Ectodermal cell (in vitro differentiated cells): Measurements from ENCODE around the gene ZNF212.
"Not testable (repeated sequence)": the region's sequence is repeated elsewhere in the genome, so short reads cannot be mapped to it uniquely, and the experiment has no call there.

Source experiments
- H3K27ac ChIP-seq: 2 replicates; pipeline ENCODE4 v1.7.0; 2013; ENCODE audit warnings: mild to moderate bottlenecking, low read depth, low read length; ENCODE audit not compliant: insufficient read depth, poor library complexity, severe bottlenecking
- H3K27me3 ChIP-seq: 2 replicates; pipeline ENCODE4 v1.7.0; 2013; ENCODE audit warnings: mild to moderate bottlenecking, low read length; ENCODE audit not compliant: insufficient read depth, control insufficient read depth, poor library complexity, severe bottlenecking
- H3K36me3 ChIP-seq: one replicate; pipeline ENCODE4 v1.7.0; 2013; ENCODE audit warnings: low read length; ENCODE audit not compliant: control insufficient read depth, insufficient read depth
- H3K4me1 ChIP-seq: one replicate; pipeline ENCODE4 v1.7.0; 2013; ENCODE audit warnings: low read length; ENCODE audit not compliant: control insufficient read depth, insufficient read depth
- H3K4me3 ChIP-seq: 2 replicates; pipeline ENCODE4 v1.7.0; 2013; ENCODE audit warnings: low read depth, low read length, control low read depth; ENCODE audit not compliant: insufficient read depth
- H3K9me3 ChIP-seq: 2 replicates; pipeline ENCODE4 v1.7.0; 2013; ENCODE audit warnings: mild to moderate bottlenecking, low read length, moderate library complexity; ENCODE audit not compliant: control insufficient read depth
- WGBS, 2 experiments: methylation state at CpG; one replicate each; pipeline ENCODE4 v1.1.7; 2013; ENCODE audit warnings: missing lambda C conversion rate in 2 of 2; 5-methylcytosine and 5-hydroxymethylcytosine counted together

Gene ZNF212

GRCh38 chr7:149274424-149274823 is 35.0 kb downstream of the ZNF212 start:
- H3K4me3 ChIP-seq, H3K27ac ChIP-seq, H3K4me1 ChIP-seq, H3K27me3 ChIP-seq, H3K9me3 ChIP-seq: not testable (repeated sequence)
- 95 to 97% methylated on average over 8 of the region's 8 CpGs for WGBS, 2 experiments
- H3K36me3 ChIP-seq = peaks cover 21% of the 10 kb centered on the region

- 95% methylated on average over 9 of the region's 9 CpGs for WGBS, 2 experiments
- Histone ChIP-seq H3K4me3 (no peak overlapping the region), H3K9me3 (no peaks in the 10 kb centered on the region), H3K27ac (no peak overlapping the region), H3K4me1 (no peaks in the 10 kb centered on the region), H3K36me3 (peaks cover 26% of the 10 kb centered on the region), H3K27me3 (no peaks in the 10 kb centered on the region)
These were observed 38.4 kb downstream of the ZNF212 start for GRCh38 chr7:149277871-149278270.

GRCh38 chr7:149278396-149278795 is 38.9 kb downstream of the ZNF212 start:
- no peak overlapping the region for H3K4me3 ChIP-seq
- no peak overlapping the region for H3K27ac ChIP-seq
- H3K9me3 ChIP-seq = no peaks in the 10 kb centered on the region
- WGBS, 2 experiments = 96 to 97% methylated on average over 11 of the region's 11 CpGs
- H3K36me3 ChIP-seq = peaks cover 26% of the 10 kb centered on the region
- H3K4me1 ChIP-seq = no peaks in the 10 kb centered on the region
- no peaks in the 10 kb centered on the region for H3K27me3 ChIP-seq

GRCh38 chr7:149279111-149279743 is 39.8 kb downstream of the ZNF212 start:
- peaks cover 25% of the 10 kb centered on the region for H3K36me3 ChIP-seq
- 93 to 94% methylated on average over 15 of the region's 17 CpGs for WGBS, 2 experiments

GRCh38 chr7:149280151-149280550 is 40.7 kb downstream of the ZNF212 start:
- Histone ChIP-seq H3K36me3 (peaks cover 21% of the 10 kb centered on the region), H3K4me1 (no peaks in the 10 kb centered on the region), H3K9me3 (no peaks in the 10 kb centered on the region), H3K27me3 (peaks cover 6% of the 10 kb centered on the region), H3K4me3 (no peak overlapping the region), H3K27ac (no peak overlapping the region)
- WGBS, 2 experiments = 93 to 94% methylated on average over 5 to 9 of the region's 9 CpGs

More at GRCh38 chr7:149279111-149279743, 39.8 kb downstream of the ZNF212 start:
- Histone ChIP-seq H3K9me3 (no peaks in the 10 kb centered on the region), H3K27ac (no peak overlapping the region), H3K4me1 (no peaks in the 10 kb centered on the region), H3K27me3 (peaks cover under 1% of the 10 kb centered on the region), H3K4me3 (no peak overlapping the region)

- peaks cover 13% of the 10 kb centered on the region for H3K27me3 ChIP-seq
- H3K4me3 ChIP-seq = no peak overlapping the region
- peaks cover 21% of the 10 kb centered on the region for H3K36me3 ChIP-seq
- WGBS, 2 experiments = 96 to 98% methylated on average over 8 of the region's 8 CpGs
- H3K27ac ChIP-seq = no peak overlapping the region
- H3K9me3 ChIP-seq = no peaks in the 10 kb centered on the region
- peaks cover 4% of the 10 kb centered on the region for H3K4me1 ChIP-seq
These were observed 41.4 kb downstream of the ZNF212 start for GRCh38 chr7:149280661-149281507.

GRCh38 chr7:149281508-149282330 is 42.3 kb downstream of the ZNF212 start:
- Histone ChIP-seq H3K4me3 (no peak overlapping the region), H3K27ac (no peak overlapping the region), H3K36me3 (peaks cover 21% of the 10 kb centered on the region), H3K27me3 (peaks cover 17% of the 10 kb centered on the region), H3K9me3 (no peaks in the 10 kb centered on the region), H3K4me1 (peaks cover 8% of the 10 kb centered on the region)
- 94% methylated on average over 59 of the region's 59 CpGs for WGBS, 2 experiments

- H3K36me3 ChIP-seq = peaks cover 19% of the 10 kb centered on the region
- H3K4me1 ChIP-seq = peaks cover 8% of the 10 kb centered on the region
- no peaks in the 10 kb centered on the region for H3K9me3 ChIP-seq
- H3K4me3 ChIP-seq = no peak overlapping the region
- H3K27me3 ChIP-seq = peaks cover 17% of the 10 kb centered on the region
- H3K27ac ChIP-seq = no peak overlapping the region
- 88 to 92% methylated on average over 5 of the region's 5 CpGs for WGBS, 2 experiments
These were observed 42.8 kb downstream of the ZNF212 start for GRCh38 chr7:149282331-149282655.

- peaks cover 17% of the 10 kb centered on the region for H3K27me3 ChIP-seq
- H3K4me1 ChIP-seq = peaks cover 8% of the 10 kb centered on the region
- no peaks in the 10 kb centered on the region for H3K9me3 ChIP-seq
- peaks cover 14% of the 10 kb centered on the region for H3K36me3 ChIP-seq
- WGBS, 2 experiments = 88 to 92% methylated on average over 3 of the region's 3 CpGs
- no peak overlapping the region for H3K27ac ChIP-seq
- no peak overlapping the region for H3K4me3 ChIP-seq
These were observed 43.9 kb downstream of the ZNF212 start for GRCh38 chr7:149283321-149283720.

GRCh38 chr7:149284343-149284742 is 44.9 kb downstream of the ZNF212 start:
- H3K4me1 ChIP-seq = peaks cover 8% of the 10 kb centered on the region
- 81% methylated on average over 3 of the region's 3 CpGs for WGBS, 2 experiments
- H3K27ac ChIP-seq = no peak overlapping the region
- peaks cover 10% of the 10 kb centered on the region for H3K36me3 ChIP-seq
- H3K4me3 ChIP-seq = no peak overlapping the region
- no peaks in the 10 kb centered on the region for H3K9me3 ChIP-seq
- peaks cover 17% of the 10 kb centered on the region for H3K27me3 ChIP-seq
